Spinal cord (tissue), 10 donors: ENCODE measurements around the gene EFNB1. TPM values are rescaled to one million over a fixed set of nuclear protein-coding genes. Genes with fewer than 3 reads are reported as not detected.
A peak's percentile ranks its signal among the peaks of the same experiment; 100 is the strongest.
"Not testable (repeated sequence)": the region's sequence is repeated elsewhere in the genome, so short reads cannot be mapped to it uniquely, and the experiment has no call there.

Source experiments
- DNase-seq, 6 donors: peaks; one replicate each; pipeline versions ENCODE4 v3.0.0 to v3.0.0-alpha.2; 2013 to 2015; ENCODE audit warnings: low spot score in 6 of 6, low read depth in 4 of 6
- H3K27ac ChIP-seq: one replicate; pipeline ENCODE4 v1.5.1; 2013; ENCODE audit warnings: low read depth, low read length, control low read depth
- H3K27me3 ChIP-seq: one replicate; pipeline ENCODE4 v1.6.1; 2013; ENCODE audit warnings: low read length; ENCODE audit not compliant: control insufficient read depth, insufficient read depth
- H3K36me3 ChIP-seq: one replicate; pipeline ENCODE4 v1.6.1; 2013; ENCODE audit warnings: low read length; ENCODE audit not compliant: control insufficient read depth, insufficient read depth
- H3K4me1 ChIP-seq: one replicate; pipeline ENCODE4 v1.6.1; 2013; ENCODE audit warnings: low read length; ENCODE audit not compliant: control insufficient read depth, insufficient read depth
- H3K4me3 ChIP-seq: one replicate; pipeline ENCODE4 v1.5.1; 2013; ENCODE audit warnings: low read depth, low read length, control low read depth
- H3K9me3 ChIP-seq: one replicate; pipeline ENCODE4 v1.6.1; 2013; ENCODE audit warnings: low read length; ENCODE audit not compliant: control insufficient read depth, insufficient read depth
- WGBS: methylation state at CpG from one replicate; pipeline ENCODE4 v1.1.5; 2013; ENCODE audit warnings: missing lambda C conversion rate; ENCODE audit not compliant: insufficient coverage; 5-methylcytosine and 5-hydroxymethylcytosine counted together
- long read RNA-seq, 4 donors: transcript quantifications; one replicate each; lab custom pipeline, GENCODE V29; 2026
- polyA plus RNA-seq, 2 donors: library from polyadenylated mRNA; unstranded; fragments of 120-200 nt; gene quantifications; one replicate each; pipeline ENCODE4 v1.2.1, GENCODE V29; 2013; ENCODE audit not compliant: insufficient read length in 2 of 2
- total RNA-seq, 2 donors: library from RNA; depleted of rRNA in 1 of 2; stranded (reverse); fragments of 120-200 nt in 1 of 2; fragments of >200 nt in 1 of 2; gene quantifications; one replicate each; pipeline versions ENCODE4 v1.2.3 to v1.2.4, GENCODE V29; 2013 to 2014
- donor health status: healthy.

The EFNB1 gene
- total RNA-seq (100 to 1,000 TPM in 1 of 2 donors, 10 to 100 TPM in 1; 21.3 to 105 TPM), polyA plus RNA-seq (10 to 100 TPM; 19.3 to 36.3 TPM)
- long read RNA-seq, donor 1, transcript EFNB1-201 (5 exons, 3,314 nt): major isoform, 11 of 11 reads
- long read RNA-seq, donor 1, partial matches to known transcripts: 0 of 11 reads
- long read RNA-seq, donor 1, other reads (novel, unspliced or antisense): 0 of 11 reads
- long read RNA-seq, donor 2: 0 reads
- long read RNA-seq, donor 3, transcript EFNB1-201 (5 exons, 3,314 nt): major isoform, 5 of 5 reads
- long read RNA-seq, donor 3, partial matches to known transcripts: 0 of 5 reads
- long read RNA-seq, donor 3, other reads (novel, unspliced or antisense): 0 of 5 reads
- long read RNA-seq, donor 4, transcript EFNB1-201 (5 exons, 3,314 nt): major isoform, 17 of 79 reads
- long read RNA-seq, donor 4, partial matches to known transcripts: 62 of 79 reads
- long read RNA-seq, donor 4, other reads (novel, unspliced or antisense): 0 of 79 reads

- Histone ChIP-seq H3K4me3 (peak within 1 kb of the TSS; percentile 74), H3K9me3 (no peaks in the 10 kb centered on the region), H3K27me3 (peaks cover 5% of the 10 kb centered on the region), H3K27ac (peak within 1 kb of the TSS; percentile 78), H3K36me3 (no peaks in the 10 kb centered on the region), H3K4me1 (peaks cover 36% of the 10 kb centered on the region)
- DNase-seq: peak; percentile 77 to 98 (median 85)
- WGBS: 31% methylated on average over 82 of the region's 82 CpGs
These were observed at the start of gene EFNB1 for GRCh38 chrX:68828740-68829581. TSS of gene EFNB1 (plus strand) at chrX:68829021. CDS start at chrX:68829777, 756 bp downstream.

GRCh38 chrX:68781295-68781694 is 47.5 kb upstream of the EFNB1 start:
- H3K36me3 ChIP-seq, H3K4me3 ChIP-seq, DNase-seq, H3K9me3 ChIP-seq, H3K4me1 ChIP-seq, H3K27me3 ChIP-seq, H3K27ac ChIP-seq: not testable (repeated sequence)
- no CpG with 5 or more reads among the region's 4 CpGs for WGBS

- H3K4me3 ChIP-seq: no peak overlapping the region
- no peaks in the 10 kb centered on the region for H3K27me3 ChIP-seq
- no peaks in the 10 kb centered on the region for H3K4me1 ChIP-seq
- no peak for DNase-seq
- no peaks in the 10 kb centered on the region for H3K36me3 ChIP-seq
- H3K9me3 ChIP-seq: no peaks in the 10 kb centered on the region
- WGBS: 83% methylated on average over 9 of the region's 10 CpGs
- no peak overlapping the region for H3K27ac ChIP-seq
These were observed 44.0 kb upstream of the EFNB1 start for GRCh38 chrX:68784816-68785215.

- not testable (repeated sequence) for H3K4me3 ChIP-seq, H3K4me1 ChIP-seq, H3K27me3 ChIP-seq, H3K9me3 ChIP-seq, H3K36me3 ChIP-seq, DNase-seq, H3K27ac ChIP-seq
- no CpG with 5 or more reads among the region's 4 CpGs for WGBS
These were observed 42.2 kb upstream of the EFNB1 start for GRCh38 chrX:68786581-68786980.

- Histone ChIP-seq H3K27me3 (no peaks in the 10 kb centered on the region), H3K4me3 (no peak overlapping the region), H3K36me3 (no peaks in the 10 kb centered on the region), H3K9me3 (no peaks in the 10 kb centered on the region), H3K27ac (no peak overlapping the region), H3K4me1 (no peaks in the 10 kb centered on the region)
- 44% methylated on average over 1 of the region's 3 CpGs for WGBS
- no peak for DNase-seq
These were observed 38.9 kb upstream of the EFNB1 start for GRCh38 chrX:68789966-68790365.

- H3K27ac ChIP-seq: no peak overlapping the region
- no peaks in the 10 kb centered on the region for H3K36me3 ChIP-seq
- no peaks in the 10 kb centered on the region for H3K27me3 ChIP-seq
- no peak overlapping the region for H3K4me3 ChIP-seq
- H3K4me1 ChIP-seq: no peaks in the 10 kb centered on the region
- no peak for DNase-seq
- no peaks in the 10 kb centered on the region for H3K9me3 ChIP-seq
- WGBS: no CpG with 5 or more reads among the region's 1 CpG
These were observed 36.7 kb upstream of the EFNB1 start for GRCh38 chrX:68792083-68792482.

GRCh38 chrX:68794461-68794860 is 34.4 kb upstream of the EFNB1 start:
- no peaks in the 10 kb centered on the region for H3K27me3 ChIP-seq
- peaks cover 4% of the 10 kb centered on the region for H3K9me3 ChIP-seq
- WGBS: no CpG with 5 or more reads among the region's 4 CpGs
- no peak overlapping the region for H3K4me3 ChIP-seq
- H3K27ac ChIP-seq: no peak overlapping the region
- no peaks in the 10 kb centered on the region for H3K36me3 ChIP-seq
- no peak for DNase-seq
- H3K4me1 ChIP-seq: no peaks in the 10 kb centered on the region

GRCh38 chrX:68795741-68796140 is 33.1 kb upstream of the EFNB1 start:
- no peak for DNase-seq
- H3K27me3 ChIP-seq: no peaks in the 10 kb centered on the region
- WGBS: 61% methylated on average over 3 of the region's 3 CpGs
- no peak overlapping the region for H3K27ac ChIP-seq
- peaks cover 4% of the 10 kb centered on the region for H3K9me3 ChIP-seq
- H3K36me3 ChIP-seq: no peaks in the 10 kb centered on the region
- no peak overlapping the region for H3K4me3 ChIP-seq
- no peaks in the 10 kb centered on the region for H3K4me1 ChIP-seq

- not testable (repeated sequence) for H3K4me3 ChIP-seq, H3K4me1 ChIP-seq, H3K27me3 ChIP-seq, H3K9me3 ChIP-seq, H3K36me3 ChIP-seq, H3K27ac ChIP-seq, DNase-seq
These were observed 30.4 kb upstream of the EFNB1 start for GRCh38 chrX:68798400-68798799.
